Colon (tissue), 2 donors: Measurements from ENCODE around the gene TCFL5.

Source experiments
- FAIRE-seq: peaks from 2 replicates; lab custom pipeline; 2012; peaks lifted over from hg19 to GRCh38; lab: Jason Lieb, UNC
- donor health status: control.
- donor health status: control.

The TCFL5 gene

DNA sequence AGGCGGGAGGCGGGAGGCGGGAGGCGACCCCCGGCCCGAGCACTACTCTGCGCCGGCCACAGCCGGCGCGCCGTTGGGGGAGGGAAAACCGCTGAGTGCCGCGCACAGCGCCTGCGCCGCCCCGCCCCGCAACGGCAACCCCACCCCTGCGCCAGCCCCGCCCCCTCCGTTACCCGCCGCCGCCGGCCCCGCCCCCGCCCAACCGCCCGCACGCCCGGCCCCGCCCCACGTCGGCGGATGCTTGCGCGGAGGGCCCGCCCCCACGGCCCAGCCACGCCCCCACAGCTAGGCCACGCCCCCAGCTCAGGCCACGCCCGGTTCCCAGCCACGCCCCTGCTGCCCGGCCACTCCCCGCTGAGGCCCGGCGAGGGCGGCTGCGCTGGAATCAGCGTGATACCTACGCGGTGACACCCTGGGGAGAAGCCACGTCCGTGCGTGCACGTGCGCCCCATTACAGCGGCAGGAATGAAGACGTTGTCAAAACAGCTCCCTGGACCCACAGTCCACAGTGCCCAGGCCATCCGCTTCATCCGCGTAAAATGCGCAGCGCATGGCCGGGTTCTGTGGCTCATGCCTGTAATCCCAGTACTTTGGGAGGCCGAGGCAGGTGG lies at the start of gene TCFL5:
TCFL5 (minus strand) TSS at position 97 of the 611 bp plus-strand sequence. CDS start 152 bp downstream, outside the sequence.
- no peak for FAIRE-seq

DNA sequence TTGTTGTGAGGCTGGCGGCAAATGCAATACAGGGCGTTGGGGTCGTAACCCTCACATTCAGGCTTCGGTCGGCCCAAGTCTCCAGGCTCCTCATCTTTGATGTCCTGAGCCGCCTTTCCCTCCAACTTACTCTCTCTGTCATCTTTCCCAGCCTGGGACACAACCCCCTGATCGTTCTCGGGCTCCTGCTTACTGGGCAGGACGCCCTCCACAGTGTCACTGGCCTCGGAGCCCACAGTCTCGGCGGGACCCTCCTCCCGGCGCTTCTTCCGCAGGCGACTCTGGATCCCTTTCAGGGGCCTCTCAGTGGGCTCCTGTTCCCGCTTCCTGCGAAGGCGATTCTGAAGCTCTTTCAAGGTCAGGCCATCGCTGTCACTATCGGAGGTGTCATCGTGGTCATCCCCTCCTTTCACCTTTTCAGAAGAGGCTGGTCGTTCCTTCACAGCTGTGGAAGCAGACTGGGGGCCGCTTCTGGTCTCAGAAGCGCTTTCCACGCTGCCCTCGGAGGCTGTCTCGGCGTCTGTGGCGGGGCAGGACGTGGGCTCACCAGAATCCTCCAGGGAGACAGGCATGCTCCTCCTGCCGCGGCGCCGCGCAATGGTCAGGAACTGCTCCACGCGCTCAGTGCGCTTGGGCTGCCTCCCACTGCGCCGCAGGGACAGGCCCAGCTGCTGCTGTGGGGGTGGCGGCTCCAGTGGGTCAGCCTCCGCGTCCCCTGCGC lies 49.3 kb upstream of the TCFL5 start:
- FAIRE-seq = no peak

DNA sequence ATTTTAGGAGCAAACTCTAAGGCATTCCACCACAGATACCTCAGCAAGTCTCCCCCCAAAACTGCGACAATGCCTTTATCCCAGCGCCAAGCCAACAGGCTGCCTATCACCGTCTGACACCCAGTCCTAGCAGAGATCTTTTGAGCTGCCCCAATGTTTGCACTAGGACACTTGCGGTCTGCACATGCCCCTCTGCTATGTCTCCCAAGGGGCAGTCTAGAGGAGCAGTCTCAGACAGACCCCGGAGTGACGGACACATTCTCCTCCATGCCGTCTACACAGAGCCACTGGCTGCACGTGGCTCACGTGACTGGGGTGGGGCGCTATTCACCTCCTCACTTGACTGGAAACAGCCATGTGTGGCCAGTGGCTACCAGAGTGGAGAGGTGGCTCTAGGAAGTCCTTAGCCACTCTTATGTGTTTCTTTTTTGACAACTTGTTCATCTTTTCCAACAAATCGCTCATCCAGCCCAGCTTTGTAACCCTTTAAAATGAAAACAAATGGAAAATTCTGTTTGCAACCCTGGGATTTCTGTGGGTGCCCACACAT lies 48.7 kb upstream of the TCFL5 start:
- no peak for FAIRE-seq

DNA sequence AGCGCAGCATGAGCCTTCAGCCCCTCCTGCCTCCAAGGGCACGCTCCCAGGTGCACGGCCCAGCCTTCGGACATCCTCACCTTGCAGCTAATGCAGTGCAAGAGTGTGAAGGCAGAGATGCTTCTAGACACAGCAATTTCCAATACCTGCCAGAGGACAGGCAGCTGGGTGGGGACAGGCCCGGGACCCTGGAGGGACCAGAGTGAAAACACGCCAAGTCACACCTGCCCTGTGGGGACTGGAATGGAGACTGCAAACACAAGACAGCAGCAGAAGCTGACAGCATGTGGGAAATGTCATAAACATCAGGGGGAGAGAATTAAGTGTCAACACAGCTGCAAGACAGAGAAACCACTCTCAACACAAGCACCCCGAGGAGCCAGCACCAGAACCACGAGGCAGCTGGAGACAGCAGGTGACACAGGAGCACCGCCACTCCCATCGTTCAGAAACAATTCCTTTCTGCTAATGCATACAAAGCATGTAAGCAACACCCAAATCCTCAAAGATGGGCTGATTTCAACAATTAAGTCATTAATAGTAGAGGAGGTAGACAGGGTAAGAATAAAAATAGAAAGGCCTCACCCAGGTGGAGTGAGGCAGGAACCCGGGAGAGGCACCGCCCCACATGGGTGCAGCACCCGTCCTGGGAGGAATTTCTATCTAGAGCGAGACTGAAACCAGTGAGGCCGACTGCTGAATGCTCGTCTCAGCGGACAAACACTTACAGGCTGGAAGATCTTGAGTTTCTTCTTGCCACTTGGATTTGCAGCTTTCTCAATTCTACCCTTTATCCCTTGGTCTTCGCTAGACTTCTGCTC lies 47.6 kb upstream of the TCFL5 start:
- no peak for FAIRE-seq

DNA sequence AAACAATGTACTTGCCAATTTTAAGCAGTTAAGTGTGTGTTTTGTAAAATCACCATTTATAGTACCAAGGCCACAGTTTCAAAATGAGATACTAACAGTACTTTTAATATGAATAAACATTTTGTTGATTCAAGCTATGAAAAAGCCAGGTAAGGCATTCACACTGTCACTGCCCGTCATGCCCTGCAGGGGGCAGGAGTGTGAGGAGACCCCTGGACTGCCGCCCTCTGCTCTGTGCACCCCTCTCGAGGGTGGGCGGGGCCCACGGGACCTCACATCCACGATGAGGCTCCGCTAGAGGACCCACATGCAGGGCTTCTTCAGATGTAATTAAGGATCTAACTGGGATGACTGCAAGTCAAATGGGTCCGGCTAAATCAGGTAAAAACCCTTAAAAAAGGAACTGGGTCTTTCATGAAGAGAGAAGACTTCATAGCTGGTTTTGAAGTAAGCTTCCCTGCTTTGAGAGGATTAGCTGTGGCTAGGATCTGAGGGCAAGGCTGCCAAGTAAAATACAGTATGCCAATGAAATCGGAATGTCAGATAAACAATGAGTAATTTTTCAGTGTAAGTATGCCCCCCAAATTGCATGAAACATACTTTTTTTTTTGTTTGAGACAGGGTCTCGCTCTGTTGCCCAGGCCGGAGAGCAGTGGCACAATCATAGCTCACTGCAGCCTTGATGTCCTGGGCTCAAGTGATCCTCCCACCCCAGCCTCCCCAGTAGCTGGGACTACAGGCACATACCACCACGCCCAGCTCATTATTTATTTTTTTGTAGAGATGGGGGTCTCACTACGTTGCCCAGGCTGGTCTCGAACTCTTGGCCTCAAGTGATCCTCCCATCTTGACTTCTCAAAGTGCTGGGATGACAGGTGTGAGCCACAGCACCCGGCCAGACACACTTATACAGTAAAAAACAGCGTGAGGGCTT lies 46.0 kb upstream of the TCFL5 start:
- no peak for FAIRE-seq

DNA sequence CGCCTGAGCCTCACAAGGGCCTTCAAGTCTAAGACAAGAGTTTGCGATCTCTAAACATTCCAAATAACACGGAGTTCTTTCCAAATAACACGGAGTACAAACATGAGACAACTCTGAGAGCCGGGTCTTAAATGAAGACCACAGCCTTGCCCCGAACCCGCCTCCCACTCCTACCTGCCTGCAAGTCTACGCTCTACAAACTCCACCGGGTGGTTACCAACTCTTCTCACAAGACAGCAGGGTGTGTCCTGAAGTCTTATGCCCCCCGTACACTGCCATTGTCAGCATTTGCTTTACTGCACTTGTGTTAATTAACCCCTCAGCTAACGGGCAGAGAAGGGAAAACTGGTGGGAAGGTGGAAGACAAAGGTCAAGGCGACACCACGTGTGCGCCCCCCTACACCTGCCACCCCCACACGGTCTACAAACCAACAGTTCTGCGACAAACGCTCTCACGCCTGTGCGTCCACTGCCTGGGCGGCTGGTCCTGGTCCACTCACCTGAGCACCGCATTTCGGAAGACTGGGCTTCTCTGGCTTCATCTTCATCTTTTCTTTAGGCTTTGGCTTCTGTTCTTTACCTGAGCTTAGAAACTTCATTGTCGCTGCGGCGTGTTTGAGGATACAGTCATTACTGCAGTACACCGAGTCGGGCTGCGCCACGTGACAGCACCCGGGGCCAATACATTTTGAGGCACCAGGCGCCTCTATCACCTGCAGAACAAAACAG lies 45.2 kb upstream of the TCFL5 start:
- FAIRE-seq = no peak

DNA sequence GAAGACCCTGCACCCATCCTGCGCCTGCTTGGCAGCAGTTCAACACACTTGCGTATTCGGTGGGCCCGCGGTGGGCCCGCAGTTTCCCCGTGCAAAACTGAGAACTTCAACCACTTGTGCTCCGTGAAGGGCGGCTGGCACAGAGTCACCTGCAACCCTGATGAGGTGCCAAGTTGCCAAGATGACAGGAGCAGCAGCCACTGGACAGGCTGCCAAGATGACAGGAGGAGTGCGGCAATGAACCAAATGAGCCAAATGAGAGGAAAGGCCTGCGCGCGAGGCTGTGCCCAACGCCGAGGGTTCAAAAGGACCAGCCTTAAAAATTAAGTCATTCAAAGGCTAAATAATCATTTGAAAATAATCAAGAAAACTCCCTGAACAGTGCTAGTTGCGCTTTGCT lies 44.6 kb upstream of the TCFL5 start:
- FAIRE-seq = no peak

DNA sequence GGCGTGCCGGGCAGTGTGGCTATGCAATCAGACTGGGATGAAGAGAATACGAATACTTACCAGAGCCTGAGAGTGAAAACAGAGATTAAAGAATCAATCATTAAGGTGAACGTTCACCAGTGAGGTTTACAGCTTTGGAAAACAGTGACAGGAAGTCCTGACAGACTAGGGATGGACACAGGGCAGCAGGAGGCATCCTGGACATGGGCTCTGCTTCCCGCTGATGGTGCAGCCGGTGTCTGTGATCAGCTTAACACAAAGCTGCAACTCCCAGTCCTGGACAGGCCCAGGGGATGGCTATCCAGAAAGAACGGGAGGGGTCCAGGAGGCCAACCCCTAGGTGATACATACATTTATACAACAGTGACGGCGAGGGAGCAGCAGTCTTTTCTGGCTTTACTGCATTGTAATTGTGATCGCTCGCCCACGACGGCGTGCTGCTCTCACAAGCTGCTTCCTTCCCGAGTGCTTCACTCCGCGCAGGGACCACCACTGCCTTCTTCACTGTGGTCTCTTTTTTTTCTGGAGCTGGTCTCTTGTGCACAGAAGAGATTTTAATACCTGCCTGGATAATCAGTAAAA lies 44.0 kb upstream of the TCFL5 start:
- FAIRE-seq = no peak

DNA sequence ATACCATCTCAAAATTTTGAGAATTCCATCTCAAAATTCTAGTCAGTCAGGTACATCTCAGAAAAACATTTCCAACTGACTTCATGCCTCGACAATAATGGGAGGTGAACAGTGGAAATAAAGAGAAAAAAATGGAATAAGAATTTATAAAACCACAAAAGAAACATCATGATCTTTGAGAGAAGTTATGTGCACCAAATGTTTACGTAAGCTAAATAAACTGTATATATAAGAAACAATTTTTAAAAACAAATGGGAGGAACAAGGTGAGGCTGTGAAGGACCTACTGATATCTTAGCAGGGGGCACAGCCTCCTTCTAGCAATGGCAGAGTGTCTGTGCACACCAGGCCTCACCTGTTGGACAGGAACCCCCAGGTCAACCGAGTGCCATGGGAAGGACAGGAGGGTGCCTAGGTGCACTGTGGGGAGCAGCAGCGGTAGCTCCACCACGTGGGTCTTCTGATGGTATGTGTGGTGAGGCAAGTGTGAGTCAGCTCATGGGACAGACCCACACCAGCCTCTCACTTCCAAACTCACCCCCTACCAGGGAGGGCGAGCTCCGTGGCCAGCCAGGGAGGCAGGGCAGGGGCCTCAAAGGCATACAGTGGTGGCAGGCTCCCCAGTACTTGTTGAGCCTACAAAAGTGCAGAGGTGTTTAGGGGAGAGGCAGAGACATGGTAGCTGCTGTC lies 41.4 kb upstream of the TCFL5 start:
- FAIRE-seq = no peak

DNA sequence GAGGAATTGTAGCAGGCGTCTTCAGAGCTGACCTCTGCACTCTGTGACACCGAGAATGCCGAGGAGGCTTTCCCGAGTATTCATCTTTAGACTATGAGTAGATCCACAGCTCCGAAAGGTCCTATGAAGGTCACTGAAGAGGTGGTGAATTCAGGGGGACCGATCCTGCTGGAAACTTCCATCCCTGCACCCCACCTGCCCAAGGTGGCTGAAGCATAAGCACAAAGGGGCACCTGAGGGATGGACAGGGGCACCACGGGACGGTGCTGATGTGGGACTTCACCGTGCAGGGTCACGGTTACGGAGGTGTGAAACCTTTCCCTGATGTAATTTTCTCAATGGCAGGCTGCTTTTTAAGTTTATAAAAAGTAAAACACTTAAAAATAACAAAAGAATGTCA lies 40.3 kb upstream of the TCFL5 start:
- no peak for FAIRE-seq

DNA sequence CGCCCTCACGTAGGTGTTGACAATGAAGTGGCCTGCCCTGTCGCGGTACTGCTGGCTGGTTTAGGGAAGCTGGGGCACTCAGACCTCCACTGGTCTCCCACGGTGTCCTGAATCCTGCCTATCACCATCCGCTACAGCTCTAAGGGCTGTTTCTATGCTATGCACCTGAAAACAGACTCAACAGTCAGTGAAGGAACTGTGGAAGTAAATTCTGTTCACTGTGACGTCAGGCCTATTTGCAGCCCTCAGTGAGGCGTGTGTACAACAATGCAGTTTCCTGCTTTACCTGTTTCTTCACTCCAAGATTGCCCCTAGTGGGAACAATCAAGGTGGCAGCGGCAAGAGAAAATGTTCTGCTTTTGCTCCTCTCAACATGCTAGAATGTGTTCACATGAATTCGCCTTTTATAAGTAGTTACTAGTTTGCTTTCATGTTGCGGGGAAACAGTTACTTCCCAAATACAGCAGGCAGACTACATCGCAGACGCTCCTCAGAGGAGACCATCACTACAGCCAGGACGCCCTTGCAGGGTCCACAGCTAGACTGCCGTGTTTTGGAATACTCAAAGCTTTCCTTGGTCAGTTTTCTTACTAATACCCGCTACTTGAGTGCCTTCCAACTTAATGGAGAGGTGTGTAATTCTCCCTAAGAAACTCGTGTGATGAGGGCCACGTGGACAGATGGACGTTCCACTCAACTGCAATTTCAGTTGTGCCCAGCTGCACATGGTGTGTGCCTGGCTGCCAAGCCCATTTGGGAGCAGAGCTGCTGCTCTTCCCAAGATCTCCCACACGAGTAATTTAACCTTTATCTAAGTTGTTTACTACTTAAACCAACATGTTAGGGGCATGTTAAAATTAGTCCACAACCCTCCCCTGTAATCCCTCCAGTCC lies 39.3 kb upstream of the TCFL5 start:
- FAIRE-seq = no peak

DNA sequence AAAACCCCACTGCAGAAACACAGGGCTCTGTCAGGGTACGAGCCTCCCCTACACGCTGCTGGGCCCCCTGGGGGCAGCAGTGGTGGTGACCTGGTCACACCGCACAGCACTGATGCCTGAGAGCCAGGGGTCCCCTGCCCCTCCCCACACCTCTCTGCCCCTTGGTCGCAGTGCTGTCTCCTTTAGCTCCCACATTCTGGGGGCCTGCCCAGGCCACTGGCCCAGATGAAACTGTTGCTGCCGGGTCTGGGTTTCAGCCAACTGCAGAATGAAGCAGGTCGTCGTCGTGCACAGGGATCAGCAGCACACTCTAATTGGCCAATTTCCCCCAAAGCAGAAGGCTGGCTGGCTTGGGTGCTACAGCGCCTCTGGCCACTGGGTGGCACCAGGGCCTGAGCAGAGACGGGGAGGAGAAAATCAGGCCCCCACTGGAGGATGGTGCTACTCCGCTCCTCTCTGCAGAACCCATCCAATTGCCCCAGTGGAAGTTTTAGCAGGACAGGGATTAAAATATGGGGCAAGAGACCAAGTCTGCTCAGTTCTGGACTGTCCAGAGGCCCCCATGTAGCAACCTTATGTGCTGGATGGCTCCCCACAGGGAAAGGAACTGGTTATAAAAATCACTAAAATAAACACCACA lies 38.5 kb upstream of the TCFL5 start:
- FAIRE-seq = no peak

DNA sequence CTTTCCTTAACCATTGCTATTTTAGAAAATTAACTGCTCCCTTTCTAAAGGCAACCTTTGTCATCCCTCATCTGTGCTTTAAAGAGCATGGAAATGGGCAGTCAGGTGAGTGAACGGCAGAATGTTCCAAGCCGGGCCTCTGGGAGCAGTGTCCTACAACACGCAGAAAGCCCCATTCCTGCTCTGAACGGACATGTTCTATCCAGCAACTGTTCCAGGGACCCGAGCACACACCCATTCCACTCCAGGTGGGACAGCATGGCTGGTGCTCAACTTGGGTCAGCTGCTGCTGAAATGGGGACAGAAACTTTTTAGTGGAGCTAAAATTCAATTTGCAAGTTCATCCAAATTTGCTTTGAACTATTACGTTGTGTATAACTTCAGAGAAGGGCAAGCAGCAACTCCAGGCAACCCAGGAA lies 38.0 kb upstream of the TCFL5 start:
- no peak for FAIRE-seq

DNA sequence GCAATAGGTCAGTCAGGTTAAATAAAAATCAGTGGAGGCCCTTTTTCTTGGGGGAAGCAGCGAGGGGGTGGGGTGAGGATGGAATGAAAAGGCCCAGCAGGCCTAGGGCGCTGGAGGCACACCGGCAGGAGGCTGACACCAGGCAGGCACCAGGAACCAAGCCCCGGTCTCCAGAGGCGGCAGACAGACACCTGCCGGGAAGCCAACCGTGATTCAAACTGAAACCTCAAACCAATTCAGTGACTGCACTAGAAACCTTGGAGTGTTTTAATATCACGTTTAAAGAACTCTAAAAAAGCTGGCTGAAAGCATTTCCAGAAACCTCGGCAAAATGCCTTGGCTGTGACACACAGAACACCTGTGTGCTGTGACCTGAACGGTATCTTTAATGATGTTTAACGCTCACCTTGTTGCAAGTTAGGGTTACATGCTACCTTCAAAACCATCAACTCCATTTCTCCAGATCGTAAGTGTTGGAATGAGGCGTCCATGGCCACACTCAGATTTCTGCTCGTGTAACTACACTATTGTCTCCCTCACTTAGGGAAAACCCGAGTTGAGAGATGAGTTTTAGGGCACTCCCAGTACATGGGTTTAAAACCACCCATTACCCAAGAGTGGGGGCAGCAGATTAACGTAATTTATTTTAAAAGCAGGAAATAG lies 37.5 kb upstream of the TCFL5 start:
- FAIRE-seq = no peak

DNA sequence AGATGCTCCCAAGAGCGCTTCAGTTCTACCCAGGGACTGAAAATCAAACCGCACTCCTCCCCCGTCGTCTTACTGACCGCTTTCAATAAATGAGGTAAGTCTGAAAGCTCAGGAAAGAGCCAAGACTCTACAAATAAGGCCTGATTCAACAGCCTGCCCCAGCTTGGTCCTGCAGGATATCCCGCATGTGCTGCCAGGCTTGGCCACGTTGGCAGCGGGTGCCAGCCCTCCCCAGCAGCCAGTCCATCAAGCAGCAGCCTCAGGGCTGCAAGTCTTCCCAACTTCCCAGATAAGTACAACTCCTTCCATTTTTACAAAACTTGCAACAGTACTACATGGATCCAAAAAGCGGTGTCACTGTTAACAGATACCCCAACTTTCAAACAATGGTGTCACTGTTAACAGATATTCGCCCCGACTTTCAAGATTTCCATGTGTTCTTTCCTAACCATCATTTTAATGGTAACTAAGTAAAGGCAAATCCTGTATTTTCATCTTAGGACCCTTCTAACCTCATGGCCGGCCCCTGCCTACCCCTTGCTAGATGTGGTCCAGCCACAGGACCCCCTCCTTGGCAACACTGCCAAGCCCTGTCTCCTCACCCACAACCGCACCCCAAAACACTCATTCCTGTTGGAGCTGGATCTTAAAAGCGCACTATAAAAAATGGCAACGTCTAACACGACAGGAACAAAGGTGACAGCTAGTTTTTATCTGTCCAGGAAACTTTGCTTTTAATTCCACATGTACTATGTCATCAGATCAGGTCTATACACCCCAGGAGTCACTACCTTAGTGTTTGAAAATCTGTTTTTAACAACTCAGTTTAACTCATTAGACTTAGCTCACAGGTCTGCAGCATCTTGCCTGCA lies 36.7 kb upstream of the TCFL5 start:
- FAIRE-seq = no peak

DNA sequence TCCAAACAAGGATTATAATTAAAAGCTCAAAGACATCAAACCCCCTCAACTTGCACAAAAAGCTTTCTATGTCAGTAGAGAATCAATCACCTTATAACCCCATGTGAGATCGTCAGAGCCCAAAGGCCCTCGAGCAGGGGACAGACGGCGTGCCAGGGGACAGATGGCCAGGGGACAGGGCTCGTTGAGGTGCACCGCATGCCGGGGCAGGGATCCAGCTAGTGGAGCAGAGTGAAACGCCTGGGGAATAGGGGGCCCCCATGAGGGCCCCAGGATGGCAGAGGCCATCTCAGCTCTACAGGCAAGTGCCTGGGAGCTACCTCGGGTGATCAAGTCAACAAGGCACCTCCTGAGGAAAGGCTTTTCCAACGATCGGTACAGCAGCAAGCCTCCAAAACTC lies 36.0 kb upstream of the TCFL5 start:
- no peak for FAIRE-seq

DNA sequence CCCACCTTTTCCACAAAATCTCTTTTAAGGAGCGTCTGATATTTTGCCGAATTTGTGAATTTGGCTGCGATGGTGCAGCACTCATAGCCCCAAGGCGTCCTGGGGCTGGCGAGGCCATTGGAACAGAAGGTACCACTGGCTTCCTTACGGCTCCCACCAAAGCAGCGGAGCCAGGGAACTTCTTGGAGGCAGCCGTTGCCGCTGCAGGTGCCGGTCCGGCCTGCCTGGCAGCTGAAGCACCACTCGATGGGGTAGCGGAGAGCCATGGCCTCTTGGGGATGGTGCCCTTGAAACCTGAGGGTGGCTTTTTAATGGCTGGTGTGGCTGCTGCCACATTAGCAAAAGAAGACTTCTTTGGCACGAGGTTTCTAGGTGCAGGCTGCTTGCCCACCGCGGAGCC lies 34.9 kb upstream of the TCFL5 start:
- no peak for FAIRE-seq
